COR-L47 (cell line): ENCODE results near the gene PPP1R14D.

ENCODE experiments used
- DNase-seq: peaks from one replicate; lab custom pipeline; 2025; lab: John Stamatoyannopoulos, UW

PPP1R14D gene

GRCh38 chr15:40852529-40852928 is 24.0 kb upstream of the PPP1R14D start:
- DNase-seq: no peak

GRCh38 chr15:40850576-40851112 is 22.1 kb upstream of the PPP1R14D start:
- no peak for DNase-seq

GRCh38 chr15:40847223-40847961 is 18.9 kb upstream of the PPP1R14D start:
- DNase-seq: peak; percentile 47

- no peak for DNase-seq
Observed at GRCh38 chr15:40846841-40847222, 18.3 kb upstream of the PPP1R14D start.

- DNase-seq: peak; percentile 26
Observed at GRCh38 chr15:40845511-40846284, 17.2 kb upstream of the PPP1R14D start.

GRCh38 chr15:40845036-40845435 is 16.5 kb upstream of the PPP1R14D start:
- DNase-seq: no peak

GRCh38 chr15:40844696-40845030 is 16.2 kb upstream of the PPP1R14D start:
- DNase-seq: peak; percentile 8

- peak; percentile 23 for DNase-seq
Observed at GRCh38 chr15:40843885-40844695, 15.6 kb upstream of the PPP1R14D start, which contains the start of gene SPINT1. Gene SPINT1 (plus strand): TSS chr15:40844048. CDS start chr15:40844555, 507 bp downstream.

GRCh38 chr15:40843261-40843884 is 14.9 kb upstream of the PPP1R14D start:
- no peak for DNase-seq

- no peak for DNase-seq
Observed at GRCh38 chr15:40841741-40842140, 13.2 kb upstream of the PPP1R14D start.

GRCh38 chr15:40838756-40839155 is 10.2 kb upstream of the PPP1R14D start:
- DNase-seq: no peak

GRCh38 chr15:40836020-40836419 is 7.5 kb upstream of the PPP1R14D start:
- DNase-seq: no peak

- no peak for DNase-seq
Observed at GRCh38 chr15:40832903-40833302, 4.4 kb upstream of the PPP1R14D start.

- DNase-seq: no peak
Observed at GRCh38 chr15:40831861-40832260, 3.4 kb upstream of the PPP1R14D start.

- DNase-seq: peak; percentile 81
Observed at GRCh38 chr15:40830884-40831283, 2.4 kb upstream of the PPP1R14D start.

GRCh38 chr15:40829115-40829514 is 607 bp upstream of the PPP1R14D start:
- no peak for DNase-seq

- no peak for DNase-seq
Observed at GRCh38 chr15:40826423-40827075, 2.0 kb downstream of the PPP1R14D start.

GRCh38 chr15:40825661-40826422 is 2.7 kb downstream of the PPP1R14D start:
- DNase-seq: no peak

- DNase-seq: no peak
Observed at GRCh38 chr15:40823572-40824343, 4.8 kb downstream of the PPP1R14D start.

- no peak for DNase-seq
Observed at GRCh38 chr15:40821195-40821594, 7.3 kb downstream of the PPP1R14D start.
